Natural killer cell (primary cell): ENCODE results near the gene KRTAP4-4. TPM values are rescaled to one million over a fixed set of nuclear protein-coding genes. Genes with fewer than 3 reads are reported as not detected.

Experiments
- ATAC-seq, 3 donors: fragments of 150-1000 bp in 2 of 3; fragments of 200-7000 bp in 1 of 3; cut with Tn5 transposase; 1 replicate in 1 of 3; 2 replicates in 2 of 3; pipeline ENCODE4 v1.10.0; 2021; ENCODE audit warnings: mild to moderate bottlenecking in 2 of 3, moderate library complexity in 2 of 3
- DNase-seq, 2 donors: peaks; one replicate each; pipeline versions ENCODE4 v3.0.0 to v3.0.0-alpha.2; 2013 to 2021; ENCODE audit warnings: mixed read lengths in 1 of 2
- H3K27ac ChIP-seq: one replicate; pipeline ENCODE4 v1.5.1; 2013; ENCODE audit warnings: mild to moderate bottlenecking, low read length
- H3K27me3 ChIP-seq: one replicate; pipeline ENCODE4 v1.6.1; 2013; ENCODE audit warnings: low read length; ENCODE audit not compliant: control insufficient read depth, insufficient read depth
- H3K36me3 ChIP-seq: one replicate; pipeline ENCODE4 v1.6.1; 2013; ENCODE audit warnings: low read length; ENCODE audit not compliant: control insufficient read depth, insufficient read depth
- H3K4me1 ChIP-seq: one replicate; pipeline ENCODE4 v1.6.1; 2013; ENCODE audit warnings: low read length; ENCODE audit not compliant: control insufficient read depth, insufficient read depth
- H3K4me3 ChIP-seq: one replicate; pipeline ENCODE4 v1.5.1; 2013; ENCODE audit warnings: low read length
- H3K9me3 ChIP-seq: one replicate; pipeline ENCODE4 v1.6.1; 2013; ENCODE audit warnings: low read length; ENCODE audit not compliant: control insufficient read depth, insufficient read depth
- H3K27ac Mint-ChIP-seq, 2 donors: one replicate each; pipeline ENCODE4 v1.8.0; 2022; ENCODE audit warnings: mild to moderate bottlenecking in 2 of 2, mixed read lengths in 2 of 2, moderate library complexity in 1 of 2
- H3K27me3 Mint-ChIP-seq, 2 donors: one replicate each; pipeline ENCODE4 v1.8.0; 2022; ENCODE audit warnings: low read depth in 2 of 2, mixed read lengths in 2 of 2
- H3K36me3 Mint-ChIP-seq: one replicate; pipeline ENCODE4 v1.8.0; 2022; ENCODE audit warnings: mixed read lengths
- H3K4me1 Mint-ChIP-seq, 2 donors: one replicate each; pipeline ENCODE4 v1.8.0; 2022; ENCODE audit warnings: mixed read lengths in 2 of 2
- H3K4me3 Mint-ChIP-seq: one replicate; pipeline ENCODE4 v1.8.0; 2022; ENCODE audit warnings: mild to moderate bottlenecking, moderate library complexity, mixed read lengths
- H3K9me3 Mint-ChIP-seq, 2 donors: one replicate each; pipeline ENCODE4 v1.8.0; 2022; ENCODE audit warnings: mixed read lengths in 2 of 2
- CTCF ChIP-seq: fragments of 200-600 bp; IDR thresholded peaks from one replicate; pipeline ENCODE4 v1.8.0; 2022; ENCODE audit warnings: antibody characterized with exemption
- WGBS: methylation state at CpG from one replicate; pipeline ENCODE4 v1.1.7; 2013; ENCODE audit warnings: missing lambda C conversion rate; ENCODE audit not compliant: insufficient coverage; 5-methylcytosine and 5-hydroxymethylcytosine counted together
- intact Hi-C: fragments of 100-400 bp; cut with micrococcal nuclease; formaldehyde crosslinking; loops from one replicate; pipeline ENCODE4 v1.14.2; 2022
- total RNA-seq, 4 donors: library from RNA; stranded (reverse); fragments of 120-200 nt in 1 of 4; gene quantifications; one replicate each; pipeline versions ENCODE4 v1.2.3 to v1.2.4, GENCODE V29; 2013 to 2022

KRTAP4-4 gene
- total RNA-seq, 3 donors from 2014 or later (not counting 1 experiment from before 2014, with no cell fraction given) = not detected

DNA sequence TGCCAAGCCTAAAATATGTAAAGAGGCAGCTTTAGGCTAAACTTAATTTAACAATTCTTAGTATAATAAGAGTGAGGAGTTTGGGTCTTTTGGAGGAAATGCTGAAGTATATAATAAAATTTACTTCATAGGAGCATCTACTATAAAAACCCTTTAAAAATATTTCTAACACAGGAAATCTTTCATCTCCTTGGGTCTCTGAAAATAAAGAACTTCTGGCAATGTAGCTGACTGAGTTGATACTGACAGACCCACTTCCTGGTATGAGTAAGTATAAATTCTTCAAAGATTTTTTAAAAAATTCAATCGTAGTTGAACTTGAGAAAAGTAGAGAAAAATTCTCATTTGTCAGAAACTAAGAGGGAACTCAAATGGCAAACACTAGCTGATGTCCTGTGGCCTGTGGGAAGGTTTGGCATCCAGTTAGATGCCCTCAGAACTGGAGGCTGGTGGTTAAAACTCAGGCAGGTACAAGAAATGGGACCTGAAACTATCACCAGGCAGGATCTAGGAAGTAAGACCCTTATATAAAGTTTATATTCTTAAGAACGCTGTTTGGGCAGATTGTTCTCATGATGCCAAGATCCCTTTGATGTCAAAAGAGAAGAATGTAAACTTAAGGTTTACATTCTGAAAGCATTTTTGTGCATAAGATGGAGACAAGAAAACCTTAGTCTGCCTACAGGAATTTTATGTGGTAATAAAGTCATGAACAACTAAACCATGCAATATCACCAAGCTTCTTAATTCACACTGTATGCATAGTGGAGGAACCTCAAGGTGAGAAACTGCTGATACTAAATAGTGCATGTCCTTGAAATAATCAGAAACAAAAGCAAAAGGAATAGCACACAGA, 26.4 kb downstream of the KRTAP4-4 start:
- H3K36me3 ChIP-seq = no peaks in the 10 kb centered on the region
- 11% methylated on average over 2 of the region's 2 CpGs for WGBS
- Mint-ChIP-seq H3K27me3 (peaks cover 8 to 11% of the 10 kb centered on the region in 2 donors), H3K4me1 (no peaks in the 10 kb centered on the region), H3K4me3 (no peak overlapping the region), H3K9me3 (no peaks in the 10 kb centered on the region), H3K36me3 (no peaks in the 10 kb centered on the region), H3K27ac (no peak overlapping the region)
- H3K27me3 ChIP-seq = no peaks in the 10 kb centered on the region
- no peak overlapping the region for H3K4me3 ChIP-seq
- TF ChIP-seq CTCF = no peak
- no peaks in the 10 kb centered on the region for H3K9me3 ChIP-seq
- DNase-seq = peak in 1 of 2 donors; percentile 29
- no peak overlapping the region for H3K27ac ChIP-seq
- intact Hi-C loops = loop anchor here (5.0 kb wide), 1 partner anchor 42 kb away; no protein-coding TSS in a partner anchor
- H3K4me1 ChIP-seq = no peaks in the 10 kb centered on the region
- ATAC-seq = no peak

- Mint-ChIP-seq H3K9me3 (no peaks in the 10 kb centered on the region), H3K27ac (no peak overlapping the region), H3K27me3 (peaks cover 11% of the 10 kb centered on the region in 2 donors), H3K36me3 (no peaks in the 10 kb centered on the region), H3K4me1 (no peaks in the 10 kb centered on the region), H3K4me3 (no peak overlapping the region)
- TF ChIP-seq CTCF = no peak
- Histone ChIP-seq H3K9me3 (no peaks in the 10 kb centered on the region), H3K27me3 (no peaks in the 10 kb centered on the region), H3K4me1 (no peaks in the 10 kb centered on the region), H3K36me3 (no peaks in the 10 kb centered on the region), H3K4me3 (no peak overlapping the region), H3K27ac (no peak overlapping the region)
- DNase-seq (no peak), ATAC-seq (no peak)
- WGBS = 79% methylated on average over 3 of the region's 3 CpGs
- intact Hi-C loops = loop anchor here (5.0 kb wide), 1 partner anchor 40 kb away; no protein-coding TSS in a partner anchor
Measured at GRCh38 chr17:41131979-41132378, 28.6 kb downstream of the KRTAP4-4 start.

DNA sequence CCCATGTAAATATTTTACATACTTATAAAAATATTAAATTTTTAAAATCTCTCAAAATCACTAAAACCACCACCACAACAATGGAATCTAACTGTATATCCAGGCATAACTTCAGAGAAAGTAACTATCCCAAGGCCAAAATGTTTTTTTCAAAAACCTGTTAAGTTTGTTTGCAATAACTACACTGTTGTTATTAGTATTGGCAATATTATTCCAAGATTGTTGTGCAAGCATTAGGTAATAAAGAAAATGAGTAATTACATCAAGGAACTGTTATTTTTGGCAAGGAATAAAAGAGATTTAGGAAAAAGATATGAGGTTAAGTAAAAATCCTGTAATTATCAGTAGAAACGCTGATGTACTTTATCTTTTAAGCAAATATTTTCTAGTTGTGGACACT, 33.2 kb downstream of the KRTAP4-4 start:
- Mint-ChIP-seq H3K4me1 (peaks cover 0 to 5% of the 10 kb centered on the region in 2 donors), H3K27ac (no peak overlapping the region), H3K4me3 (no peak overlapping the region), H3K9me3 (no peaks in the 10 kb centered on the region), H3K36me3 (no peaks in the 10 kb centered on the region), H3K27me3 (peaks cover 19 to 40% of the 10 kb centered on the region in 2 donors)
- intact Hi-C loops = no loop called here
- peaks cover 15% of the 10 kb centered on the region for H3K4me1 ChIP-seq
- no peak for TF ChIP-seq CTCF
- WGBS = no CpG with 5 or more reads among the region's 1 CpG
- ATAC-seq = no peak
- H3K27me3 ChIP-seq = peaks cover 6% of the 10 kb centered on the region
- no peaks in the 10 kb centered on the region for H3K36me3 ChIP-seq
- H3K27ac ChIP-seq = no peak overlapping the region
- no peak for DNase-seq
- no peaks in the 10 kb centered on the region for H3K9me3 ChIP-seq
- H3K4me3 ChIP-seq = no peak overlapping the region
